SK-N-MC (cell line): Measurements from ENCODE around the gene MRPL12.

ENCODE experiments used
- EZH2 ChIP-seq: fragments of 200-600 bp; sonication (generic); IDR thresholded peaks from one replicate; pipeline ENCODE4 v1.6.1; 2017; ENCODE audit warnings: antibody characterized with exemption
- POLR2AphosphoS5 ChIP-seq: IDR thresholded peaks from 2 replicates; pipeline ENCODE4 v1.6.1; 2012; ENCODE audit warnings: mild to moderate bottlenecking, low read depth, low read length, borderline replicate concordance

GRCh38 chr17:81655378-81656117, 47.6 kb upstream of the MRPL12 start:
- TF ChIP-seq POLR2AphosphoS5 = no peak
- TF ChIP-seq EZH2 = no peak
